T-helper 9 cell (primary cell): ENCODE data around the gene PLK2.

Experiments used
- DNase-seq: peaks from one replicate; pipeline ENCODE4 v3.0.0-alpha.2; 2020
- total RNA-seq, 2 donors: gene quantifications; one replicate each; lab custom pipeline; 2026; lab: John Stamatoyannopoulos, UW

PLK2 gene
- total RNA-seq = 5.0 to 91.7 reads per million in 2 donors

DNA sequence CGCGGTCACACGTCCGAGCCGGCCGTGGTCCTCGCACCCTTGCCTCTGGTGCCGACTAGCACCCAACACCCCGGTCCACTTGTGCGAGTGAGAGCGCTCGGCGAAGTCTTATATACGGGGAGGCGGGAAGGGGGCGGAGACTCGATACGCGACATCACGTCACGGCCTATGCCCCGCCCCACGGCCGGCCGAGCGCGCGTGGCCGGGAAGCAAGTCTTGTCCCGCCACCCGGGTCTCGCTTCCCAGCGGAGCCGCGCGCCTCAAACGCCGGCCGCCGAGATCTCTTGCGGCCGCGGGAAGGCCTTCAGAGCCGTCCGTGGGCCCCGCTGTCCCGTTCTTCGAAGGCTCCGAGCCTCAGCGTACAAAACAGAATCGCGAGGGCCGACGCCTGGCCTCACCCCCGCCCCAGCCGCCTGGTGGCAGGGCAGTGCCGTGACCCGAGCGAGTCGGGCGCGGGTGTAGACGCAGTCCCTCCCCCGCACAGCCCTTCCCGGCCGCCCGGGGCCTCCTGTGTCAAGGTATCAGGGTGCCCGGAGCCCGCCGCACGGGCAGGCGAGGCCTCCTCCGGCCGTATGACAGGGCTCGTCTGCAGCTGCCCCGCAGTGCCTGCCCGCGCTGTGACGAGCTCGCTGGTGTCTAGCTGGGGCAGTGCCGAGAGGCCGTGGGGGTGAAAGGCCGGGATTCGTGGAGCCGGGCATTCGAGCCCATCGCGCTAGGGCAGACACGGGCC, at the start of gene PLK2:
Gene PLK2 (minus strand): TSS at position 85 of the 730 bp plus-strand sequence. CDS start 127 bp downstream, outside the sequence.
- peak; percentile 93 for DNase-seq

- DNase-seq = no peak
Measured at GRCh38 chr5:58507715-58508114, 47.8 kb upstream of the PLK2 start.

DNA sequence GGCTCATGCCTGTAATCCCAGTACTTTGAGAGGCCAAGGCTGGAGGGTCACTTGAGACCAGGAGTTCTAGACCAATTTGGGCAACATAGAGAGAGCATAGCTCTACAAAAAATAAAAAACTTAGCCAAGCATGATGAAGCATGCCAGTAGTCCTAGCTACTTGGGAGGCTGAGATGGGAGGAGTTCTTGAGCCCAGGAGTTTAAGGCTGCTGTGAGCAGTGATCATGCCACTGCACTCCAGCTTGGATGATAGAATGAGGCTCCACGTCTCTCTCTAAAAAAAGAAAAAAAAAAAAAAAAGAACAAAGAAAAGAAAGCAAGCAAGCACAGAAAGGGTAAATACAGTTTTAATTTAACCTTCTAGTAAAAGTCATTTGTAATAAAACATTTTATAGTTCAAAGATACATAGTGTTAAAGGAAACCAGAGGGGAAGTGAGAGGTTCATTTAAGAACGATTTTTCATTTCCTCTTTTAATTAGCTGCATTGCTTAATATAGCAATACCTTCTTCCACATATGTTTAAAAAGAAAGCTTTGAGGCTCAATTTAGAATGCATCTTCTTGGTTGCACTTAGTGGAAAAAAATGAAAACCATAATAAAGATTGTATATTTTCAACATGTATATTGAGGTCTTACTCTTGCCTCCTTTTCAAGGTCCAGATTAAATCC, 46.2 kb upstream of the PLK2 start:
- DNase-seq = no peak

- no peak for DNase-seq
Measured at GRCh38 chr5:58505502-58505901, 45.6 kb upstream of the PLK2 start.

DNA sequence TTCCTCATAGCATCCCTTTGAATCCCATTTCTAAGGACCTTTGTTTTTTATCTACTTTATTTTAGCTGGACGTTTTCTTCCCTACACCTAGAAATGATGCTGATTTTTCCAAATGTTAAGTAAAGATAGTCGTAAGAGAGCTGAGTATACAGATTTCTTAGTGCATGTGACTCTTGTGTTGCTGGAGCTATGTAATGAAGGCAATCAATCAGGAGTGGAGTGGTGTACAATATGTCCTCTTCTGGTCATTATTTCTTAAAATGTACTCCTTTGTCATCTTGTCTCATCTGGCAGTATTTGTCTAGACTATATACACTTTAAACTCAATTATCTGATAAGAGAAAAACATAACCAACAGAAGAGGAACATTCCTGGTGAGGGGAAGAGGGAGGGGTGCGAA, 44.9 kb upstream of the PLK2 start:
- DNase-seq = no peak

GRCh38 chr5:58503390-58504046, 43.6 kb upstream of the PLK2 start:
- DNase-seq = no peak

- DNase-seq = no peak
Measured at GRCh38 chr5:58501778-58502417, 42.0 kb upstream of the PLK2 start.

DNA sequence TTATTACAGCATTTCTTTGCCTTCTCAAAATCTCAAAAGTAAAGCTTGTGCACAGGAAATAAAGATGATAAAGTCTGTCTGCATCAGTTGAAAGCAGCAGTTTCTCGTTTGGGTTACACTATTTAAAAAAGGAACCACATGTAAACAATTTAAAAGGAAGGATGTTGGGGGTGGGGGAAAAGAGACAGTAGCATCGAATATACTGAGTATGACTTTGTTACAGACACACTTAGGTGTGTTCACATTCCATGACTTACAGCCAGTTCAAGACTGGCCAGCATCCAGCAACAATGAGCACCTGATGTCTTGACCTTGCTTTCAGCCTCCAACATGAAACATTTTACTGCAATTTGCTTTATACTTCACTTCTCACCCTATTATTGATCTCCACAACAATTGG, 40.1 kb upstream of the PLK2 start:
- no peak for DNase-seq

- no peak for DNase-seq
Measured at GRCh38 chr5:58499231-58499630, 39.3 kb upstream of the PLK2 start.

GRCh38 chr5:58498340-58498942, 38.6 kb upstream of the PLK2 start:
- DNase-seq = no peak

DNA sequence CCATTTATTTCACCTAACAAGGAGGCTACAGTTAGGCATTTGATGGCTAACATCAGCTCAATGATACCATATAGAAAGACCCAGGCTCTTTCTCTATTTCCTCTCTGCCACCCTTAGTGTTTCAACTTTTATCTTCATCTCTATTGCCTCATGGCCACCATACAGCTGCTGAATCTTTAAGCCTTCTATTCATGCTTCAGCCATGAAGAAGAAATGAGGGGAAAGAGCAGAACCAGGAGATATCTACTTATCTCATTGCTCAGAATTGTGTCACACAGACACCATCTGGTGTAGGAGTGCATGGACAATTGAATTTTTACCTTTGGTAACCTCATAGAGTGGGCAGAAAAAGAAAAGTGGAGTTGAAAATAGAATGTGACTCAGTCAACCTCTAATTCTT, 38.0 kb upstream of the PLK2 start:
- DNase-seq = no peak

GRCh38 chr5:58497386-58497785, 37.5 kb upstream of the PLK2 start:
- no peak for DNase-seq

DNA sequence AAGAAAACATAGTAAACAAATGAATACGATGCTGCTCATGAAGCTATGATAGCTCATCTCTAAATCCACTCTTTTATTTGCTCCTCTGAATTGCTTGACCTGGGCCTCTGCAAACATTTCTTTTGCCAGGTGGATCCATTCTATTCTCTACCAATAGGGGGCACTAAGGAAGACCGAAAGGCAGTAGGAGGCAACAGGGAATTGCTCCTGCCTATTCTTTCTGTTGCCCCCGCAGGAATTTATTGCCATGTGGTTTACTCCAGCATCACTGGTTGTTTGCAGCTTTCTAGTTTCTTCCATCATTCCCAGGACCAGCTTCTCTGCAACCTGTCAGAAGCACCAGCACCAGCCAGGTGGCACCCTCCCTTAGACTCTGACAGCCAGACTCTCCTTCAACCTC, 36.6 kb upstream of the PLK2 start:
- DNase-seq = no peak

DNA sequence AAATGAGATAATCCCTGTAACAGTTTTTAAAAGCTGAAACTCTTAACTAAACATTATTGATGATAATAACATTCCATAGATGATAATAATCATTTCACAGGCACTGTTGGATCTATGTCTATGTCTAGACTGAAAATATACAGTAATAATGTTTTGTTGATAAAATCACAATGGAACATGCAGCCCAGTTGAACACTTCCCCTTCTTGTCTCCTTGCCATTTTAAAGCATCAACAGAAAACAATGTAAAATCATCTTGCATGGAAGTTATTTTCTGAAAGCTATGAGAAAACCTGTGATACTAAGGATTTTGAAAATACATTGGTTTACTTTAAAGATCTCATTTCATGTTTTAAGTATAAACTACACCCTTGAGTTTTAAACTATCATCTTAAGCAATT, 33.3 kb upstream of the PLK2 start:
- DNase-seq = no peak

- no peak for DNase-seq
Measured at GRCh38 chr5:58491216-58491892, 31.5 kb upstream of the PLK2 start, which contains the start of gene GAPT. GAPT (plus strand) TSS chr5:58491435; CDS start chr5:58494537, 3,102 bp downstream.

DNA sequence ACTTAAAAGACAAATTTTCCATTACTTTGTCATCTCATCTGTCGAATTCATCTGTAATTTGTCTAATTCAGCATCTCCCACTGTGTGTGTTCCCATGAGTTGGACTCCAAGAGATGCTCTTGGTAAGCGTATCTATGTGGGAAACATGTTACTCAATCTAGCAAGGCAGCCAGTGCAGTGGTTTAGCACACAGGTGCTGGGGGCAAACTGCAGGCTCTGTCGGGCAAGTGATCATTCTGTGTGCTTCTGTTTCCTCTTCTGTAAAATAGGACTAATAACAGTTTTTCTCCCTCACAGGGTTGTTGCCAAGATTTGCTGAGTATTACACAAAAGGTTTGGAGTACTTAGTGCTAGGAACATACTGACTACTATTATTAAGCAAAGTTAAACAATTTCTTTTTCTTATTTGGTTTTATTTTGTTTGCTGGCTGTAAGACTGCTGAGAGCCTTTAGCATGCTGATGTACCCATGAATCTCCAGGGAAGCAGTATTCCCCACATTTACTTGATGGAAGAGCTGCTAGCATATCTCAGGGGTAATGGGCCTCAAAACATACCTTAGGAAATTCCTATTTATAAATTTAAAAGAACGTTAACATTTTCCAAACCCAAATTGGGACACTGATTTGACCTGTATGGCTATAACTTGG, 30.6 kb upstream of the PLK2 start:
- DNase-seq = no peak

DNA sequence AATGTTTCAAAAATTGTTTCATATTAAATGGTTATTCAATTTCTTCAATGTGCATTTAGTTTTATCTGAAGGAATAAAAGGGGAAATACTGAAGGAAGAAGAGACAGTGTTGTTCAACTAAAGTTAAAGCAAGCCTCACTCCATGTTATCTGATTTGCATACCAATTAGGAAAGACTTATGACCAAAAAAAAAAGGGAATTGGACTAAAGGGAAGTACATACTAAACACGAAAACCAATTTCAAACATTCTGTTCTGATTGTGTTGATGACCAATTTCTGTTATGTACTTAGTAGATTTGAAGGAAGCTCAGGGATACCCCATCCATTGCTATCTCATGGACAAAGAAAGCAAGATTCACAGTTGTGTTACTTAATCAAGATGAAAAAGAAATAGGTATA, 26.4 kb upstream of the PLK2 start:
- no peak for DNase-seq

DNA sequence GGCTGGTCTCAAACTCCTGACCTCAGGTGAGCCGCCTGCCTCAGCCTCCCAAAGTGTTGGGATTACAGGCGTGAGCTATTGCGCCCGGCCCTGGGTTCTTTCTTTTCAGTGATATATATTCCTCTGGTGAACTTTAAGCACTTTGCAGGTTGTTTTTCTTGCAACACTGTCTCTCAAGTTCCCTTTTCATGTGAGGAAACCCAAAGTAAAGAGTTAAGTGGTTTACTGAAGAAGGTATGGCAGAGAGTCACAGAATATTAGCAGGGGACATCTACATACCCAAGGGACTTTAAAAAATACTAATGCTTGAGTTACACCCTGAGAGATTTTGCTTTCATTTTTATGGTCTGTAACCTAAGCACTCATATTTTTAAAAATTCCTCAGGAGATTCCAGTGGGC, 24.6 kb upstream of the PLK2 start:
- DNase-seq = no peak

DNA sequence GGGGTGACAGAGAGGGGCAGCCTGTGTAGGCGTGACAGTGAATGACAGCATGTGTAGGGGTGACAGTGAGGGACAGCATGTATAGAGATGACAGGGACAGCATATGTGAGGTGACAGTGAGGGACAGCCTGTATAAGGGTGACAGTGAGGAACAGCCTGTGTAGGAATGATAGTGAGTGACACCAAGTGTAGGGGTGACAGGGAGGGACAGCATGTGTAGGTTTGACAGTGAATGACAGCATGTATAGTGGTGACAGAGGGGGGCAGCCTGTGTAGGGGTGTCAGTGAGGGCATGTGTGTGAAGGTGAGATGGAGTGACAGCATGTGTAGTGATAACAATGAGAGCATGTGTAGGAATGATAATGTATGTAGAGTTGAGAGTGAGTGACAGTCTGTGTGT, 22.6 kb upstream of the PLK2 start:
- no peak for DNase-seq

- no peak for DNase-seq
Measured at GRCh38 chr5:58481828-58482227, 21.9 kb upstream of the PLK2 start.

GRCh38 chr5:58481066-58481676, 21.3 kb upstream of the PLK2 start:
- no peak for DNase-seq
